GM23338 (cell line): Measurements from ENCODE around the gene MICAL3. TPM values are rescaled to one million over a fixed set of nuclear protein-coding genes. Genes with fewer than 3 reads are reported as not detected.

ENCODE experiments used
- ATAC-seq: fragments of 200-7000 bp; cut with Tn5 transposase; 3 replicates; pipeline ENCODE4 v1.9.1; 2020
- DNase-seq: peaks from one replicate; pipeline ENCODE4 v3.0.0-alpha.2; 2015; ENCODE audit warnings: low spot score
- H2AFZ ChIP-seq: fragments of 200-600 bp; sonication (generic); 2 replicates; pipeline ENCODE4 v1.8.0; 2016; ENCODE audit warnings: antibody characterized with exemption, mild to moderate bottlenecking, moderate library complexity
- H3F3A ChIP-seq: fragments of 200-600 bp; sonication (generic); replicated peaks from 2 replicates; pipeline ENCODE4 v1.8.0; 2017; ENCODE audit warnings: antibody characterized with exemption, mixed run types, low read depth
- H3K27ac ChIP-seq: fragments of 200-600 bp; sonication (generic); 2 replicates; pipeline ENCODE4 v1.6.1; 2016; ENCODE audit warnings: low read depth
- H3K27me3 ChIP-seq: fragments of 200-600 bp; sonication (generic); 2 replicates; pipeline ENCODE4 v1.8.0; 2016; ENCODE audit warnings: mild to moderate bottlenecking, mixed run types, moderate library complexity; ENCODE audit not compliant: insufficient read depth
- H3K36me3 ChIP-seq: fragments of 200-600 bp; sonication (generic); 2 replicates; pipeline ENCODE4 v1.8.0; 2016; ENCODE audit warnings: mild to moderate bottlenecking; ENCODE audit not compliant: insufficient read depth
- H3K4me1 ChIP-seq: fragments of 200-600 bp; sonication (generic); 2 replicates; pipeline ENCODE4 v1.8.0; 2016; ENCODE audit warnings: mild to moderate bottlenecking, moderate library complexity; ENCODE audit not compliant: insufficient read depth
- H3K4me2 ChIP-seq: fragments of 200-600 bp; sonication (generic); 2 replicates; pipeline ENCODE4 v1.7.1; 2017; ENCODE audit warnings: mixed run types
- H3K4me3 ChIP-seq: fragments of 200-600 bp; sonication (generic); 2 replicates; pipeline ENCODE4 v1.6.1; 2016; ENCODE audit warnings: mixed run types
- H3K79me2 ChIP-seq: fragments of 200-600 bp; sonication (generic); replicated peaks from 2 replicates; pipeline ENCODE4 v1.8.0; 2017; ENCODE audit warnings: mild to moderate bottlenecking; ENCODE audit not compliant: insufficient read depth
- H3K9me2 ChIP-seq: fragments of 200-600 bp; sonication (generic); 2 replicates; pipeline ENCODE4 v1.8.0; 2017; ENCODE audit not compliant: insufficient read depth
- H4K20me1 ChIP-seq: fragments of 200-600 bp; sonication (generic); replicated peaks from 2 replicates; pipeline ENCODE4 v1.8.0; 2017; ENCODE audit warnings: mild to moderate bottlenecking; ENCODE audit not compliant: insufficient read depth
- H3K27ac Mint-ChIP-seq: 2 replicates; pipeline ENCODE4 v1.8.0; 2020; ENCODE audit warnings: inconsistent platforms, mild to moderate bottlenecking, moderate library complexity, mixed read lengths
- H3K27me3 Mint-ChIP-seq: 3 replicates; pipeline ENCODE4 v1.8.0; 2022; ENCODE audit warnings: low read depth, mild to moderate bottlenecking, moderate library complexity, mixed read lengths, inconsistent platforms; ENCODE audit not compliant: insufficient read depth, poor library complexity
- H3K36me3 Mint-ChIP-seq: 3 replicates; pipeline ENCODE4 v1.8.0; 2021; ENCODE audit warnings: low read depth, mild to moderate bottlenecking, inconsistent platforms, moderate library complexity, mixed read lengths
- H3K4me1 Mint-ChIP-seq: 3 replicates; pipeline ENCODE4 v1.8.0; 2020; ENCODE audit warnings: mild to moderate bottlenecking, inconsistent platforms, mixed read lengths
- H3K4me3 Mint-ChIP-seq: 3 replicates; pipeline ENCODE4 v1.8.0; 2021; ENCODE audit warnings: moderate library complexity, mild to moderate bottlenecking, inconsistent platforms, mixed read lengths
- H3K9me3 Mint-ChIP-seq: 3 replicates; pipeline ENCODE4 v1.8.0; 2020; ENCODE audit warnings: moderate library complexity, mild to moderate bottlenecking, inconsistent platforms, mixed read lengths
- CREB1 ChIP-seq: fragments of 250-450 bp; sonication (Bioruptor Pico); IDR thresholded peaks from 2 replicates; pipeline ENCODE4 v1.5.0; 2020; ENCODE audit warnings: low read depth, mild to moderate bottlenecking, moderate library complexity
- EZH2 ChIP-seq: fragments of 200-600 bp; sonication (generic); IDR thresholded peaks from one replicate; pipeline ENCODE4 v1.8.0; 2017; ENCODE audit warnings: antibody characterized with exemption, mild to moderate bottlenecking, low read depth; ENCODE audit not compliant: unreplicated experiment
- JUNB ChIP-seq: IDR thresholded peaks from one replicate; pipeline ENCODE4 v1.6.1; 2016; ENCODE audit warnings: antibody characterized with exemption; ENCODE audit not compliant: unreplicated experiment
- POLR2AphosphoS5 ChIP-seq: IDR thresholded peaks from 2 replicates; pipeline ENCODE4 v1.6.1; 2016; ENCODE audit warnings: antibody characterized with exemption, low read depth
- STAT1 ChIP-seq: IDR thresholded peaks from one replicate; pipeline ENCODE4 v1.6.1; 2016; ENCODE audit warnings: antibody characterized with exemption; ENCODE audit not compliant: unreplicated experiment
- ZNF114 ChIP-seq: fragments of 250-450 bp; sonication (Bioruptor Pico); IDR thresholded peaks from 2 replicates; pipeline ENCODE4 v1.5.0; 2020; ENCODE audit warnings: mild to moderate bottlenecking, moderate library complexity
- ZNF331 ChIP-seq: fragments of 250-450 bp; sonication (Bioruptor Pico); IDR thresholded peaks from 2 replicates; pipeline ENCODE4 v1.5.0; 2020; ENCODE audit warnings: low read depth, mild to moderate bottlenecking, moderate library complexity
- polyA plus RNA-seq: library from polyadenylated mRNA; unstranded; fragments of >200 nt; fragmentation: Nextera tagmentation; extraction: Ambion mirVana; gene quantifications from 2 replicates; pipeline ENCODE4 v1.2.1, GENCODE V29; 2016
- total RNA-seq: library from RNA; depleted of rRNA; stranded (reverse); fragments of >200 nt; shearing (Covaris generic); gene quantifications from 2 replicates; pipeline ENCODE4 v1.2.3, GENCODE V29; 2014
- TF ChIP-seq, protein P1 (sequence below), 2 experiments: fragments of 200-600 bp in 1 of 2; sonication (generic) in 1 of 2; conservative IDR thresholded peaks; 2 replicates each; pipeline versions ENCODE4 v1.5.1 to v1.6.1; 2016 to 2017; ENCODE audit warnings: antibody characterized with exemption in 2 of 2, low read depth in 2 of 2, mild to moderate bottlenecking in 2 of 2, moderate library complexity in 1 of 2
- TF ChIP-seq, protein P2 (sequence below): fragments of 250-450 bp; sonication (Bioruptor Pico); IDR thresholded peaks from 2 replicates; pipeline ENCODE4 v1.5.0; 2020; ENCODE audit warnings: mild to moderate bottlenecking, moderate library complexity
- TF ChIP-seq, protein P3 (sequence below): IDR thresholded peaks from 2 replicates; pipeline ENCODE4 v1.6.1; 2016; ENCODE audit warnings: antibody characterized with exemption

MICAL3 gene
- total and polyA plus RNA-seq, 2 experiments from 2014 or later: 10.1 to 33.9 TPM

DNA sequence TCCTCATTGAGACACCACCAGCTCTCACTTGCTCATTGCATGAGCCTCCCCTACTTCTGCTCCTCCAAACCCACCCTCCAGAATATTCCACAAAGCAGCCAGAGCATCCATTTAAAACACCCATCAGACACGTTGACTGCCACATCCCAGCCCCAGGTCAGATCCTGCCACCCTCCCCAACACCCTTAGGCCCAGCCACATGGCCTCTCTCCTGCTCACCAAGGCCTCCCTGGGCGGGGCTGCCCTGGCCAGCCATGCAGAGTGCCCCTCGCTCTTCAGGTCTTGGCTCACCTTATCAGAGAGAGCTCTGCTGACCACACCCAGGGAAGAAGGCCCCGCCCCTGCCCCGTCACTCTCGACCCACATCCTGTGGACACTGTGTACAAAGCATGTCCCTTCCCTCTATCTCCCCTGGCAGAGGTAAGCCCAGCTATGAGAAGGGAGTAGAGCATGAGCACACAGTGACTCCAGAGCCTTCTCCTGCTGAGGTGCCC, 106.8 kb downstream of the MICAL3 start:
- no peak overlapping the region for H3K4me3 ChIP-seq
- no peaks in the 10 kb centered on the region for H3K27me3 ChIP-seq
- DNase-seq (no peak), ATAC-seq (no peak)
- no peak overlapping the region for H3K4me2 ChIP-seq
- no peak overlapping the region for H3K27ac ChIP-seq
- H3F3A ChIP-seq: peaks cover 10% of the 10 kb centered on the region; the same call in 1 of the 2 replicates
- Mint-ChIP-seq H3K27me3 (peaks cover 7% of the 10 kb centered on the region), H3K36me3 (no peaks in the 10 kb centered on the region; the same call in 2 of the 3 replicates), H3K4me3 (no peak overlapping the region), H3K4me1 (peaks cover 47% of the 10 kb centered on the region), H3K9me3 (no peaks in the 10 kb centered on the region), H3K27ac (no peak overlapping the region)
- H3K79me2 ChIP-seq: peaks cover 84% of the 10 kb centered on the region
- no peak overlapping the region for H2AFZ ChIP-seq
- H3K4me1 ChIP-seq: peaks cover 32% of the 10 kb centered on the region
- H4K20me1 ChIP-seq: peaks cover 27% of the 10 kb centered on the region
- H3K36me3 ChIP-seq: no peaks in the 10 kb centered on the region
- no peaks in the 10 kb centered on the region for H3K9me2 ChIP-seq
- TF ChIP-seq EZH2: no peak
- no peak for TF ChIP-seq STAT1
- no peak for TF ChIP-seq ZNF114 (CRISPR knock-in tag)
- TF ChIP-seq, protein P1, sequence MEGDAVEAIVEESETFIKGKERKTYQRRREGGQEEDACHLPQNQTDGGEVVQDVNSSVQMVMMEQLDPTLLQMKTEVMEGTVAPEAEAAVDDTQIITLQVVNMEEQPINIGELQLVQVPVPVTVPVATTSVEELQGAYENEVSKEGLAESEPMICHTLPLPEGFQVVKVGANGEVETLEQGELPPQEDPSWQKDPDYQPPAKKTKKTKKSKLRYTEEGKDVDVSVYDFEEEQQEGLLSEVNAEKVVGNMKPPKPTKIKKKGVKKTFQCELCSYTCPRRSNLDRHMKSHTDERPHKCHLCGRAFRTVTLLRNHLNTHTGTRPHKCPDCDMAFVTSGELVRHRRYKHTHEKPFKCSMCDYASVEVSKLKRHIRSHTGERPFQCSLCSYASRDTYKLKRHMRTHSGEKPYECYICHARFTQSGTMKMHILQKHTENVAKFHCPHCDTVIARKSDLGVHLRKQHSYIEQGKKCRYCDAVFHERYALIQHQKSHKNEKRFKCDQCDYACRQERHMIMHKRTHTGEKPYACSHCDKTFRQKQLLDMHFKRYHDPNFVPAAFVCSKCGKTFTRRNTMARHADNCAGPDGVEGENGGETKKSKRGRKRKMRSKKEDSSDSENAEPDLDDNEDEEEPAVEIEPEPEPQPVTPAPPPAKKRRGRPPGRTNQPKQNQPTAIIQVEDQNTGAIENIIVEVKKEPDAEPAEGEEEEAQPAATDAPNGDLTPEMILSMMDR (conservative IDR thresholded peaks at IDR 0.05; ENCODE audit: low read depth in 2 of 2): no peak
- no peak for TF ChIP-seq CREB1
- no peak for TF ChIP-seq POLR2AphosphoS5
- TF ChIP-seq, protein P2, sequence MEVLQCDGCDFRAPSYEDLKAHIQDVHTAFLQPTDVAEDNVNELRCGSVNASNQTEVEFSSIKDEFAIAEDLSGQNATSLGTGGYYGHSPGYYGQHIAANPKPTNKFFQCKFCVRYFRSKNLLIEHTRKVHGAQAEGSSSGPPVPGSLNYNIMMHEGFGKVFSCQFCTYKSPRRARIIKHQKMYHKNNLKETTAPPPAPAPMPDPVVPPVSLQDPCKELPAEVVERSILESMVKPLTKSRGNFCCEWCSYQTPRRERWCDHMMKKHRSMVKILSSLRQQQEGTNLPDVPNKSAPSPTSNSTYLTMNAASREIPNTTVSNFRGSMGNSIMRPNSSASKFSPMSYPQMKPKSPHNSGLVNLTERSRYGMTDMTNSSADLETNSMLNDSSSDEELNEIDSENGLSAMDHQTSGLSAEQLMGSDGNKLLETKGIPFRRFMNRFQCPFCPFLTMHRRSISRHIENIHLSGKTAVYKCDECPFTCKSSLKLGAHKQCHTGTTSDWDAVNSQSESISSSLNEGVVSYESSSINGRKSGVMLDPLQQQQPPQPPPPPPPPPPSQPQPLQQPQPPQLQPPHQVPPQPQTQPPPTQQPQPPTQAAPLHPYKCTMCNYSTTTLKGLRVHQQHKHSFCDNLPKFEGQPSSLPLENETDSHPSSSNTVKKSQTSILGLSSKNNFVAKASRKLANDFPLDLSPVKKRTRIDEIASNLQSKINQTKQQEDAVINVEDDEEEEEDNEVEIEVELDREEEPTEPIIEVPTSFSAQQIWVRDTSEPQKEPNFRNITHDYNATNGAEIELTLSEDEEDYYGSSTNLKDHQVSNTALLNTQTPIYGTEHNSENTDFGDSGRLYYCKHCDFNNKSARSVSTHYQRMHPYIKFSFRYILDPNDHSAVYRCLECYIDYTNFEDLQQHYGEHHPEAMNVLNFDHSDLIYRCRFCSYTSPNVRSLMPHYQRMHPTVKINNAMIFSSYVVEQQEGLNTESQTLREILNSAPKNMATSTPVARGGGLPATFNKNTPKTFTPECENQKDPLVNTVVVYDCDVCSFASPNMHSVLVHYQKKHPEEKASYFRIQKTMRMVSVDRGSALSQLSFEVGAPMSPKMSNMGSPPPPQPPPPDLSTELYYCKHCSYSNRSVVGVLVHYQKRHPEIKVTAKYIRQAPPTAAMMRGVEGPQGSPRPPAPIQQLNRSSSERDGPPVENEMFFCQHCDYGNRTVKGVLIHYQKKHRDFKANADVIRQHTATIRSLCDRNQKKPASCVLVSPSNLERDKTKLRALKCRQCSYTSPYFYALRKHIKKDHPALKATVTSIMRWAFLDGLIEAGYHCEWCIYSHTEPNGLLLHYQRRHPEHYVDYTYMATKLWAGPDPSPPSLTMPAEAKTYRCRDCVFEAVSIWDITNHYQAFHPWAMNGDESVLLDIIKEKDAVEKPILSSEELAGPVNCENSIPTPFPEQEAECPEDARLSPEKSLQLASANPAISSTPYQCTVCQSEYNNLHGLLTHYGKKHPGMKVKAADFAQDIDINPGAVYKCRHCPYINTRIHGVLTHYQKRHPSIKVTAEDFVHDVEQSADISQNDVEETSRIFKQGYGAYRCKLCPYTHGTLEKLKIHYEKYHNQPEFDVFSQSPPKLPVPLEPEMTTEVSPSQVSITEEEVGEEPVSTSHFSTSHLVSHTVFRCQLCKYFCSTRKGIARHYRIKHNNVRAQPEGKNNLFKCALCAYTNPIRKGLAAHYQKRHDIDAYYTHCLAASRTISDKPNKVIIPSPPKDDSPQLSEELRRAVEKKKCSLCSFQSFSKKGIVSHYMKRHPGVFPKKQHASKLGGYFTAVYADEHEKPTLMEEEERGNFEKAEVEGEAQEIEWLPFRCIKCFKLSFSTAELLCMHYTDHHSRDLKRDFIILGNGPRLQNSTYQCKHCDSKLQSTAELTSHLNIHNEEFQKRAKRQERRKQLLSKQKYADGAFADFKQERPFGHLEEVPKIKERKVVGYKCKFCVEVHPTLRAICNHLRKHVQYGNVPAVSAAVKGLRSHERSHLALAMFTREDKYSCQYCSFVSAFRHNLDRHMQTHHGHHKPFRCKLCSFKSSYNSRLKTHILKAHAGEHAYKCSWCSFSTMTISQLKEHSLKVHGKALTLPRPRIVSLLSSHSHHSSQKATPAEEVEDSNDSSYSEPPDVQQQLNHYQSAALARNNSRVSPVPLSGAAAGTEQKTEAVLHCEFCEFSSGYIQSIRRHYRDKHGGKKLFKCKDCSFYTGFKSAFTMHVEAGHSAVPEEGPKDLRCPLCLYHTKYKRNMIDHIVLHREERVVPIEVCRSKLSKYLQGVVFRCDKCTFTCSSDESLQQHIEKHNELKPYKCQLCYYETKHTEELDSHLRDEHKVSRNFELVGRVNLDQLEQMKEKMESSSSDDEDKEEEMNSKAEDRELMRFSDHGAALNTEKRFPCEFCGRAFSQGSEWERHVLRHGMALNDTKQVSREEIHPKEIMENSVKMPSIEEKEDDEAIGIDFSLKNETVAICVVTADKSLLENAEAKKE (CRISPR knock-in tag): no peak
- no peak for TF ChIP-seq JUNB
- no peak for TF ChIP-seq ZNF331 (CRISPR knock-in tag)
- TF ChIP-seq, protein P3, sequence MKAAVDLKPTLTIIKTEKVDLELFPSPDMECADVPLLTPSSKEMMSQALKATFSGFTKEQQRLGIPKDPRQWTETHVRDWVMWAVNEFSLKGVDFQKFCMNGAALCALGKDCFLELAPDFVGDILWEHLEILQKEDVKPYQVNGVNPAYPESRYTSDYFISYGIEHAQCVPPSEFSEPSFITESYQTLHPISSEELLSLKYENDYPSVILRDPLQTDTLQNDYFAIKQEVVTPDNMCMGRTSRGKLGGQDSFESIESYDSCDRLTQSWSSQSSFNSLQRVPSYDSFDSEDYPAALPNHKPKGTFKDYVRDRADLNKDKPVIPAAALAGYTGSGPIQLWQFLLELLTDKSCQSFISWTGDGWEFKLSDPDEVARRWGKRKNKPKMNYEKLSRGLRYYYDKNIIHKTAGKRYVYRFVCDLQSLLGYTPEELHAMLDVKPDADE: no peak
